ENCODE results near the gene MYLK4.

The MYLK4 gene

DNA sequence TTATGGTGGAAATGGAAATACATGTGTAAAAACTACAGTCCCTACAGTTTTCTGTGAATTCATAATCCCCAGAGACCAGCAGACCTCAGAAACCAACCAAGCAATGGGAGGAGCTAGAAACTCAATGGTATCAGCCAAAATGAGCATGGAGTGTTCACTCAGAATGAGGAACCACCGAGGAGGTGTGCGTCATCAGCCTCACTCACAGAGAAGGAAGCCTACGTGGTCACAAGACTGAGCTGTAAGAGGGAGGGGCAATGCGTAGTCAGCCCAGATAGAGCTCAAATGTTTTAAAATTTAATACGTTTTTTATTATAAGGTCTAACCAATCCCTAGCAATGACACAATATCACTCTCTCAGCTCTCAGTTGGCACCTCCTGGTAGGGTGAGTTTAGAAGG, 17.4 kb downstream of the MYLK4 start:
- no peak for DNase-seq (ENCODE audit: low spot score)

DNA sequence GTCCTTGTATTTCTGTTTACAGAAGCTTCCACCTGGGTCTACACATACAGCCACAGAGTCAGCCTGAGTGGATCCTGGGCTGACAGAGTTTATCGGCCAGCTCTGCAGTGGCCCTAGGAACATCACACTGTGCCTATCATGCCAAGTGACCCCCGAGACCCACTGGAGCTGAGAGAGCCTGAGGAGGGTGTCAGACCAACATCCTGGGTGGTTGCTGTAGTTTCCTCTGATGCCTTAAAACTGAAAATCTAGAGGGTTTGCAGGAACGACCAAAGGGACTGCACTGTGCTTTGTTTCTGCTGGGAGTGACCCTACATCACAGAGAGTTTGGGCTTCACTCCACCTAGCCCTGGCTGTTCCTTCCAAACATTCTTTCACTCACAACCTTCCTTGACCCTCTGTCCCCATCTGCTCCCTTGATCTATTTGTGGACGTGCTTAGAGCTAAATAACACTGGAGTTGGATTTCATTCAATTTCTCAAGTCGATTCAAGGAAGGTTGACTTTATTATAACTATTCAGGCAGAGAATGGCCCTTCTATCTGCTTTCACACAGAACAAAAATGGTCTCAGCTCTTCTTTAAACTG, 18.1 kb downstream of the MYLK4 start:
- no peak for DNase-seq (ENCODE audit: low spot score)

GRCh38 chr6:2731281-2731909, 19.3 kb downstream of the MYLK4 start:
- DNase-seq (ENCODE audit: low spot score), result no peak

- DNase-seq (ENCODE audit: low spot score), result no peak
Observed at GRCh38 chr6:2730353-2731107, 20.2 kb downstream of the MYLK4 start.

DNA sequence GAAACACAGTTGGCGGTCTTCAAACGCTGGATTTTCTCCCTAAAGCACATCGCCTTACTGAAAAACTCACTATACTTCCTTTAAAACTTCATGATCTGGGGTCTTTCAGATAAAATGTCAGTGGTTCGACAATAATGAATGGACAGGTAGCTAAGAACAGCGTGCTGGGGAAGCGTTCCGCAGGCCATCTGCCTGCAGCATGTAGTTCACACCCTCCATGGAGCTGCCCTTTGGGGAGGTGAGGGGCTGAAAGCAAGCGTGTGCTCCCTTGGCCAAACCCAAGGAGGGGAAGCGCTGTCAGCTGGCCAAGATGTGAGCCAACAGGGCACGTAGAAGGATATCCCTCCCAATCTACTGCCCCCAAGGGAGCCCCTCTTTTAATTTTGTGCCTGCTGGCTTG, 20.8 kb downstream of the MYLK4 start:
- DNase-seq (ENCODE audit: low spot score), result no peak

DNA sequence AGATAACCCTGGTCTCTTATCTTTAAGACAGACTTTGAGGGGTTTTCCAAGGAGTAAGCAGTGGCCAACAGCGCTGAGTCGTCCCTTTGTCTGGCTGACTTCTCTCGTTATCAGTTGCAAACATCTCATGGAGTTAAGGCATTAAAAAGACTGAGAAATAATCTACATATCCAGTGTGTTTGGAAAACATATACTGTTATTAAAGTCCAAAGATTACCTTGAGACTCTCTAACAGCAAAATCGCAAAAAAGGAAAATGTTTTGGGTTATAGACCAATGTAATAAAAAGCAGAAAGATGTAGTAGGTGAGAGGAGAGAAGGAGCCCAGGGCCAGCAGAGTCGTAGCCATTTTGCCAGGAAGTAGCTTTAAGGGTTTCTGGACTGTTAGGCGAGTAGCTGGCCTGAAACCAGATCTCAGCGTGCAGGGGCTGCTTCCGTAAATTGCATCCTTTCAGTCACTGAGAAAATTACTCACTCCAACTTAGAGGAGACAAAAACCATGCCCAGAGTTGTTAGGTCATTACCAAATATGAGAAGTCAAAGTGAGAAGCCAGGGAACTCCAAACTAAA, 24.6 kb downstream of the MYLK4 start:
- DNase-seq (ENCODE audit: low spot score), result no peak

DNA sequence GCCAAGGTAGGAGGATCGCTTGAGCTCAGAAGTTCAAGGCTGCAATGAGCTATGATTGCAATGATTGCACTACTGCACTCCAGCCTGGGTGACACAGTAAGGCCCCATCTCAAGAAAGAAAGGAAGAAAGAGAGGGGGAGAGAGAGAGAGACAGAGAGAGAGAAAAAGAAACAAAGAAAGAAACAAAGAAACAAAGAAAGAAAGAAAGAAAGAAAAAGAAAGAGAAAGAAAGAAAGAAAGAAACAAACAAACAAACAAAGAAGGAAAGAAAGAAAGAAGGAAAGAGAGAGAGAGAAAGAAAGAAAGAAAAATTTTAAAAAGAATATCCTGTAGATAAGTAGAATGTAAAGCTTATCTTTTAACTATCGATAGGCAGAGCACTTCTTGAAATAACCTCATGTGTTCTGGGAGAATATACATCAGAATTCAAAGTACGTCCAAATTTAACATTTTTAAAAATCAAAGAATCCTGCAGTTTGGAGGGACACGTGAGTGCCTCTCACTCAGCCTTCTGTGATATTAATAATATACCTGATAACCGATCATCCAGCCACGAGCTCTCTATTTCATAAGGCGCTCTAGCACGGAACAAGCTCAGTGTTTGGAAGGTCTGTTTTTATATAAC, 25.2 kb downstream of the MYLK4 start:
- no peak for DNase-seq (ENCODE audit: low spot score)

GRCh38 chr6:2721219-2721618, 29.5 kb downstream of the MYLK4 start:
- no peak for DNase-seq (ENCODE audit: low spot score)

GRCh38 chr6:2719093-2719455, 31.6 kb downstream of the MYLK4 start:
- no peak for DNase-seq (ENCODE audit: low spot score)

GRCh38 chr6:2718334-2719092, 32.2 kb downstream of the MYLK4 start:
- DNase-seq (ENCODE audit: low spot score), result no peak

- DNase-seq (ENCODE audit: low spot score), result no peak
Observed at GRCh38 chr6:2716936-2717700, 33.6 kb downstream of the MYLK4 start.

DNA sequence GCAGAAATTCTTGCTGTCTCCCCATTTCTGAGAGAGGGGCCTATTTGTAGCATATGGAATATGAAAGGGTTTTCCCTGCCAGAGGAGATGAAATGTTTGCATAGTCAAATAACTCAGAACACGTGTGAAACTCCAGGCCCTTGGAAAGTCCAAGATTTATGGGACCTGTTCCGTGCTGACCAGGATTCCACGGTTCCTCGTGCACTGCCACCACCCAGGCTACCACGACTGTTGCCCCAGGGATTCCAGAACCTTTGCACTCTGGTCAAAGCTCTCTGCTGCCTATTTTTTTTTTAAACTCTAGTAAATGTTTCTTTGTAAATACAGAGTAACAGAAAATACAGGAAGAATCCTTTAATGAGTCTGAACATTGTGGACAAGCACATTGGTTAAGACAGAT, 35.0 kb downstream of the MYLK4 start:
- DNase-seq (ENCODE audit: low spot score), result no peak

DNA sequence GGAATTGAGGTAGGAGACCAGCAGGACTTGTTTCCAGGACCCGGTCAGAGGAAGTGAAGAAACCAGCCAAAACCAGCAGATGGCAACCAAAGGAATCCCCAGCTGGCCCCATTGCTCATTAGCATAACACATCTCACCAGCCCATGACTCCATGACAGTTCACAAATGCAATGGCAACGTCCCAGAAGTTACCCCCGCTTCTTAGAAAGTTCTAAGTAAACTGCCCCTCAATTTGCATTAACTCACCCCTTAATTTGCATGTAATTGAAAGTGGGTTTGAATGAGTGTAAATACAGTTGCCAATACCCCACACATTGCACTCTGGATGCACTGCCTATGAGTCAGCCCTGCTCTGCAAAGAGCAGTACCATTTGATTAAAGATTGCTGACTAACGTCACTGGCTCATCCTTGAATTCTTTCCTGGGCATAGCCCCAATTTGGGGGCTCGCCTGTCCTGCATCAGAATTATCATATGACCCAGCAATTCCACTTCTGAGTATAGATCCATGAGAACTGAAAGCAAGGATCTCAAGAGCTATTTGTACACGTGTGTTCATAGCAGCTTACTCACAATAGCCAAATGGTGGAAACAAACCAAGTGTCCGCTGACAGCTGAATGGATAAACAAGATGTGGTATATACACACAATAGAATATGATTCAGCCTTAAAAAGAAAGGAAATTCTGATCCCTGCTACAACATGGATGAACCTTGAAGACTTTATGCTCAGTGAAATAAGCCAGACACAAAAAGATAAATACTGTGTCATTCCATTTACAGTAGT, 36.4 kb downstream of the MYLK4 start:
- DNase-seq (ENCODE audit: low spot score), result no peak

DNA sequence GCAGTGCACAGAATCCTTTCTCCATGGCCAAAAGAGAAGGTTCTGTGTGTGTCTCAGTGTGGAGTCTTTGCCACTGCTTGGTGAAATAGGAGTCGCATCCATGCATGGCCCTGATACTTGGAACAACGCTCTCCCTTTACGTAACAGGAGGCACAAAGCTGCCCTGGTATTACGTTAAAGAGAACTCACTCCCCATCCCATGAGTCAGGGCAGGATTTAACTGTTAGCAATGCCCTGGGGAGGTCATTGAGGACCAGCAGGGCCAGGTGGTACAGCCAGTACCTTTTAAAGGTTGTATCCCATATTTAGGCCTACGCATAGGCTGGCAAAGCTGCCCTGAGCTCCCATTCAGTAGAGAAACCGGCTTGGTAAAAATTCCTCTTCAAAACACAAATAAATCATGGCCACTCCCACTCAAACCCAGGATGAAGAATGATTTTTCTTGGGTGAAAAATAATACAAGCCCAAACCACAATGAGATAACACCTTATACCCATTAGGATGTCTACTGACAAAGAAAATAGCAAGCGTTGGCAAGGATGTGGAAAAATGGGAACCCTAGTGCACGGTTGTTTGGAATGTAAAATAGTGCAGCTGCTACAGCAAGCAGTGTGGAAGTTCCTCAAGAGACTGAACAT, 37.1 kb downstream of the MYLK4 start:
- no peak for DNase-seq (ENCODE audit: low spot score)

GRCh38 chr6:2712102-2712501, 38.6 kb downstream of the MYLK4 start:
- DNase-seq (ENCODE audit: low spot score), result no peak

- DNase-seq (ENCODE audit: low spot score), result no peak
Observed at GRCh38 chr6:2710412-2710811, 40.3 kb downstream of the MYLK4 start.

DNA sequence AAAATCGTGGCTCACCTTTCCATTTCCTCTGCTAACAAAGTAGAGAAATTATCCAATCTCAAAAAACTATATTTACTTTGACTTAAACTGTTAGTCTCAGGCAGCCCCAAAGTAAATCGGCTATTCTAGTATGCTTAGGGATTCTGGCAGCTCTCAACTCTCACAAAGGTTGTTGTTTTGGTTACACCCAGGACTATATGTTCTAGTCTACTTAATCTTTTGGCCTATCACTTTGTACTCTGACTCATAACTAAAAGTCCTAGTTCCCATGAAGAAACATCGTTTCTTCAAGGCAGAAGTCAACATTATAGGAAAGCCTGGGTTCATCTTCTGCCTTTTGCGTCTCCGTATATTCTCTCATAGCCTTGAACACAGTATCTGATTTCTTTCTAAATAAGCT, 42.3 kb downstream of the MYLK4 start:
- DNase-seq (ENCODE audit: low spot score), result no peak

GRCh38 chr6:2706558-2706957, 44.2 kb downstream of the MYLK4 start:
- DNase-seq (ENCODE audit: low spot score), result no peak

GRCh38 chr6:2705256-2705655, 45.5 kb downstream of the MYLK4 start:
- DNase-seq (ENCODE audit: low spot score), result no peak

GRCh38 chr6:2697291-2697690, 53.4 kb downstream of the MYLK4 start:
- no peak for DNase-seq (ENCODE audit: low spot score)

Measured in hematopoietic multipotent progenitor cell treated with erythropoietin and hydrocortisone succinate and interleukin-3 and kit ligand, for 17 days (in vitro differentiated cells).